ENCODE measurements around the gene EED.

The EED gene

GRCh38 chr11:86262387-86262786 lies 17.8 kb downstream of the EED start:
- Histone ChIP-seq H3K9ac (ENCODE audit: low read depth in 1 of 2, low read length in 2 of 2) (no peak overlapping the region), H3K27me3 (ENCODE audit: control insufficient read depth in 2 of 2, insufficient read depth in 2 of 2, low read length in 2 of 2) (no peaks in the 10 kb centered on the region), H3K36me3 (ENCODE audit: control insufficient read depth in 2 of 2, insufficient read depth in 2 of 2, low read length in 2 of 2) (peaks cover 20 to 26% of the 10 kb centered on the region in 2 donors), H3K4me3 (ENCODE audit: low read length in 2 of 2) (no peak overlapping the region), H3K27ac (ENCODE audit: low read depth in 2 of 2, low read length in 2 of 2) (no peak overlapping the region), H3K9me3 (ENCODE audit: control insufficient read depth in 2 of 2, low read length in 2 of 2) (no peaks in the 10 kb centered on the region), H3K4me1 (ENCODE audit: control insufficient read depth in 2 of 2, insufficient read depth in 2 of 2, low read length in 2 of 2) (no peaks in the 10 kb centered on the region)

DNA sequence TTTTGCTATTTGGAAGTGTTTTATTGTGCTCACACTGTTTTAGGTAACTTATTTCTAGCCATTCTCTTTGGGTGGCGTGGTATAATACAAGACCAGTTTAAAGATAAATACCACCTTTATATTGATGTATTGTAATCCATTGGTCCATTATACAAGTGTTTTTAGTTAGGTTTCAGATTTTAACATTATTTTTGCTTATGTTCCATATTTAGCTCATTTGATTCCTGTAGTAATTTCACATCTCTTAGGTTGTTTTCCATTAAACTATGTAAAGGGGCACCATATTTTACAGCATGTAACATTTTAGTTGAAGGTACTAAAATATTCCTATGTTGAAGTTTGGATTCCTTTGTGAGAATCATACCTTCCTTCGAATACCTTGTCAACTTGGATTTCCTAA lies 20.1 kb downstream of the EED start:
- H3K27me3 ChIP-seq (ENCODE audit: control insufficient read depth in 2 of 2, insufficient read depth in 2 of 2, low read length in 2 of 2), result no peaks in the 10 kb centered on the region
- H3K9ac ChIP-seq (ENCODE audit: low read depth in 1 of 2, low read length in 2 of 2), result no peak overlapping the region
- no peaks in the 10 kb centered on the region for H3K9me3 ChIP-seq (ENCODE audit: control insufficient read depth in 2 of 2, low read length in 2 of 2)
- no peak overlapping the region for H3K27ac ChIP-seq (ENCODE audit: low read depth in 2 of 2, low read length in 2 of 2)
- H3K4me1 ChIP-seq (ENCODE audit: control insufficient read depth in 2 of 2, insufficient read depth in 2 of 2, low read length in 2 of 2), result no peaks in the 10 kb centered on the region
- H3K36me3 ChIP-seq (ENCODE audit: control insufficient read depth in 2 of 2, insufficient read depth in 2 of 2, low read length in 2 of 2), result peaks cover 21 to 25% of the 10 kb centered on the region in 2 donors
- no peak overlapping the region for H3K4me3 ChIP-seq (ENCODE audit: low read length in 2 of 2)

- no peak overlapping the region for H3K9ac ChIP-seq (ENCODE audit: low read depth in 1 of 2, low read length in 2 of 2)
- peaks cover 22 to 27% of the 10 kb centered on the region in 2 donors for H3K36me3 ChIP-seq (ENCODE audit: control insufficient read depth in 2 of 2, insufficient read depth in 2 of 2, low read length in 2 of 2)
- no peak overlapping the region for H3K27ac ChIP-seq (ENCODE audit: low read depth in 2 of 2, low read length in 2 of 2)
- no peaks in the 10 kb centered on the region for H3K9me3 ChIP-seq (ENCODE audit: control insufficient read depth in 2 of 2, low read length in 2 of 2)
- no peaks in the 10 kb centered on the region for H3K4me1 ChIP-seq (ENCODE audit: control insufficient read depth in 2 of 2, insufficient read depth in 2 of 2, low read length in 2 of 2)
- no peak overlapping the region for H3K4me3 ChIP-seq (ENCODE audit: low read length in 2 of 2)
- H3K27me3 ChIP-seq (ENCODE audit: control insufficient read depth in 2 of 2, insufficient read depth in 2 of 2, low read length in 2 of 2), result no peaks in the 10 kb centered on the region
Observed at GRCh38 chr11:86265194-86265593, 20.6 kb downstream of the EED start.

DNA sequence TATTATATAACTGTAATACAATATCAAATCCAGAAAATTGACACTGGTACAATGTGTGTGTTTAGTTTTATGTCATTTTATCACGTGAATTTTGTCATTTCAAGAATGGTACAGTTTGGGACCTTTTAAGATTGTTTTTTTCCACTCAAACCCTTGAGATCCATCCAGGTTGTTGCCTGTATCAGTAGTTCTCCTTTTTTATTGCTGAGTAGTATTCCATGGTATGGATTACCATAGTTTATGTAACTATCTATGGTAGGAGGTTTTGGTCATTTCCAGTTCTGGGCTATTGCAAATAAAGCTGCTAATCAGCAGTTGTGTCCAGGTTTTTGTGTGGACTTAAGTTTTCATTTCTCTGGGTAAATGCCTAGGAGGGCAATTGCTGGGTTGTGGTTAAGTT lies 25.1 kb downstream of the EED start:
- H3K4me3 ChIP-seq (ENCODE audit: low read length in 2 of 2), result no peak overlapping the region
- no peaks in the 10 kb centered on the region for H3K9me3 ChIP-seq (ENCODE audit: control insufficient read depth in 2 of 2, low read length in 2 of 2)
- no peak overlapping the region for H3K27ac ChIP-seq (ENCODE audit: low read depth in 2 of 2, low read length in 2 of 2)
- no peaks in the 10 kb centered on the region for H3K4me1 ChIP-seq (ENCODE audit: control insufficient read depth in 2 of 2, insufficient read depth in 2 of 2, low read length in 2 of 2)
- H3K36me3 ChIP-seq (ENCODE audit: control insufficient read depth in 2 of 2, insufficient read depth in 2 of 2, low read length in 2 of 2), result peaks cover 17 to 22% of the 10 kb centered on the region in 2 donors
- no peaks in the 10 kb centered on the region for H3K27me3 ChIP-seq (ENCODE audit: control insufficient read depth in 2 of 2, insufficient read depth in 2 of 2, low read length in 2 of 2)
- H3K9ac ChIP-seq (ENCODE audit: low read depth in 1 of 2, low read length in 2 of 2), result no peak overlapping the region

DNA sequence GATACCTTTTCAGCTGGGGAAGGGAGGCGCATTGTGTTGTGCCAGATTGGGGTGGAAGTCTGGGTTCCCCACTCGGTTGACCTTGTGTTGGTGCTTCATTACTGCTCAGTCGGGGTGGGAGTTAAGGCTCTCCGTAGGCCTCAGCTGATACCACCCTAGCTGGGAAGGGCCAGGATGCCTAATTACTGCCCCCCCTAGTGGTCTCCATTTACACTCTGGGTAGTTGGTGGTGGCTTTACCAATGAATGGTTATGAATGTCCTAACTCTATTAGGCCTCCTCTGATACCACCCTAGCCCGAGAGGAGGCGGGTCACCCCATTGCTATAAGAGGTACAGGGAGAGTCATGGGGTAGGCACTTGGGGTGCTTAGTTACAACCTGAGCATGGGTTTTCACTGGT lies 29.9 kb downstream of the EED start:
- H3K27ac ChIP-seq (ENCODE audit: low read depth in 2 of 2, low read length in 2 of 2), result no peak overlapping the region
- H3K4me1 ChIP-seq (ENCODE audit: control insufficient read depth in 2 of 2, insufficient read depth in 2 of 2, low read length in 2 of 2), result no peaks in the 10 kb centered on the region
- no peak overlapping the region for H3K9ac ChIP-seq (ENCODE audit: low read depth in 1 of 2, low read length in 2 of 2)
- no peak overlapping the region for H3K4me3 ChIP-seq (ENCODE audit: low read length in 2 of 2)
- H3K27me3 ChIP-seq (ENCODE audit: control insufficient read depth in 2 of 2, insufficient read depth in 2 of 2, low read length in 2 of 2), result no peaks in the 10 kb centered on the region
- no peaks in the 10 kb centered on the region for H3K9me3 ChIP-seq (ENCODE audit: control insufficient read depth in 2 of 2, low read length in 2 of 2)
- H3K36me3 ChIP-seq (ENCODE audit: control insufficient read depth in 2 of 2, insufficient read depth in 2 of 2, low read length in 2 of 2), result peaks cover 32% of the 10 kb centered on the region in 2 donors

DNA sequence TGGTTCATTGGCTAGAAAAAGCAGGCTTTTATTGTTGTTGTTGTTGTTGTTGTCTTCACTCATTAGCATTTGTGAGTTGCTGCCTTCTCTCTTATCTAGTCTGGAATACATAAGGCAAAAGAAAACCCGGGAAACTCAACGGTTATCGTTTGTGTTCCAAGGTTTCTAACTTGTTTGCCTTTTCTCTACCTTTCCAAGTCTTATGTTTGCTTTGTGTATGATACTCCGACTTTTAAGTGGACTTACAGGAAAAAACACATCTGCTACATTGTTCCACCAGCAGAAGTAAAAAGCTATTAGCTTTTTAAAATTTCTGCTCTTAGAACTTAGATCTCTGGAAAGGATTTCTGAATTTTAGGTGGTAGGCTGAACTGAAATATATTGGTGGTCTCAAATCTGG lies 30.4 kb downstream of the EED start:
- Histone ChIP-seq H3K27me3 (ENCODE audit: control insufficient read depth in 2 of 2, insufficient read depth in 2 of 2, low read length in 2 of 2) (no peaks in the 10 kb centered on the region), H3K27ac (ENCODE audit: low read depth in 2 of 2, low read length in 2 of 2) (no peak overlapping the region), H3K4me3 (ENCODE audit: low read length in 2 of 2) (no peak overlapping the region), H3K9me3 (ENCODE audit: control insufficient read depth in 2 of 2, low read length in 2 of 2) (no peaks in the 10 kb centered on the region), H3K9ac (ENCODE audit: low read depth in 1 of 2, low read length in 2 of 2) (no peak overlapping the region), H3K4me1 (ENCODE audit: control insufficient read depth in 2 of 2, insufficient read depth in 2 of 2, low read length in 2 of 2) (no peaks in the 10 kb centered on the region), H3K36me3 (ENCODE audit: control insufficient read depth in 2 of 2, insufficient read depth in 2 of 2, low read length in 2 of 2) (peaks cover 29 to 32% of the 10 kb centered on the region in 2 donors)

- no peaks in the 10 kb centered on the region for H3K9me3 ChIP-seq (ENCODE audit: control insufficient read depth in 2 of 2, low read length in 2 of 2)
- H3K27ac ChIP-seq (ENCODE audit: low read depth in 2 of 2, low read length in 2 of 2), result no peak overlapping the region
- no peak overlapping the region for H3K4me3 ChIP-seq (ENCODE audit: low read length in 2 of 2)
- H3K27me3 ChIP-seq (ENCODE audit: control insufficient read depth in 2 of 2, insufficient read depth in 2 of 2, low read length in 2 of 2), result no peaks in the 10 kb centered on the region
- H3K36me3 ChIP-seq (ENCODE audit: control insufficient read depth in 2 of 2, insufficient read depth in 2 of 2, low read length in 2 of 2), result peaks cover 32 to 35% of the 10 kb centered on the region in 2 donors
- no peak overlapping the region for H3K9ac ChIP-seq (ENCODE audit: low read depth in 1 of 2, low read length in 2 of 2)
- no peaks in the 10 kb centered on the region for H3K4me1 ChIP-seq (ENCODE audit: control insufficient read depth in 2 of 2, insufficient read depth in 2 of 2, low read length in 2 of 2)
Observed at GRCh38 chr11:86275493-86276370, 31.2 kb downstream of the EED start.

DNA sequence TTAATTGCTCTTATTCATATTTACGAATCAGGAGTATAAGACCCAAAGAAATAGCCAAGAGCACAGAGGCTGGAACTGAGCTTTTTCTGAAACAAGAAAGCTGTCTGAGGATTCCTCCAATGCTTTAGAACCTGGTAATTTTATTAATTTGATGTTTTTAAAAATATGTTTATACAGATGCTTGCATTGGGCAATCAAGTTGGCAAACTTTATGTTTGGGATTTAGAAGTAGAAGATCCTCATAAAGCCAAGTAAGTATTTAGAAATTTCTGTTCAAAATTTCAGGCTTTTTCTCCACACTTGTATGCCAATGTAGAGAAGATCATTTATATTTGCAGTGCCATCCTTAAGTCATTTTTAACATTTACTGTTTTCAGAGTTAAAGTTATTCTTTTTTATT lies 33.2 kb downstream of the EED start:
- no peaks in the 10 kb centered on the region for H3K27me3 ChIP-seq (ENCODE audit: control insufficient read depth in 2 of 2, insufficient read depth in 2 of 2, low read length in 2 of 2)
- H3K27ac ChIP-seq (ENCODE audit: low read depth in 2 of 2, low read length in 2 of 2), result no peak overlapping the region
- H3K36me3 ChIP-seq (ENCODE audit: control insufficient read depth in 2 of 2, insufficient read depth in 2 of 2, low read length in 2 of 2), result peaks cover 30 to 35% of the 10 kb centered on the region in 2 donors
- no peaks in the 10 kb centered on the region for H3K9me3 ChIP-seq (ENCODE audit: control insufficient read depth in 2 of 2, low read length in 2 of 2)
- H3K4me1 ChIP-seq (ENCODE audit: control insufficient read depth in 2 of 2, insufficient read depth in 2 of 2, low read length in 2 of 2), result no peaks in the 10 kb centered on the region
- H3K4me3 ChIP-seq (ENCODE audit: low read length in 2 of 2), result no peak overlapping the region
- no peak overlapping the region for H3K9ac ChIP-seq (ENCODE audit: low read depth in 1 of 2, low read length in 2 of 2)

- H3K9ac ChIP-seq (ENCODE audit: low read depth in 1 of 2, low read length in 2 of 2), result no peak overlapping the region
Observed at GRCh38 chr11:86278226-86278625, 33.7 kb downstream of the EED start.

DNA sequence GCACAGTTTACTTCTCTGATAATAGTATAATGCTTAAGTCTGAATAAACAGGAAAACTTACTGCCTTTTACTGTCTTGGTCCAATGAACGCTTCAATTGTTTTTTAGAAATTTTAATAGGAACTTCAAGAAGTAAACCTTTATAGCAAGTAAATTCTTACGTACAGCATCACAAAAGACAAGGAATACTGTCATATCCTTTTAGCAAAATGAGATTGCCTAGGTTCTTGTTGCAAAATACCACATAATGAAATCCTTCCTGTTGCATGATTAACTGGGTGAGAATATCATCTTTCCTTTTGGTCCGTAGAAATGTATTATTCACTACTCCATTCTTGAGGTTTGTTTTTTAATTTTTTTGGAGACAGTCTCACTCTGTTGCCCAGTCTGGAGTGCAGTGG lies 35.2 kb downstream of the EED start:
- no peak overlapping the region for H3K27ac ChIP-seq (ENCODE audit: low read depth in 2 of 2, low read length in 2 of 2)
- H3K4me1 ChIP-seq (ENCODE audit: control insufficient read depth in 2 of 2, insufficient read depth in 2 of 2, low read length in 2 of 2), result no peaks in the 10 kb centered on the region
- H3K9me3 ChIP-seq (ENCODE audit: control insufficient read depth in 2 of 2, low read length in 2 of 2), result no peaks in the 10 kb centered on the region
- H3K36me3 ChIP-seq (ENCODE audit: control insufficient read depth in 2 of 2, insufficient read depth in 2 of 2, low read length in 2 of 2), result peaks cover 32 to 33% of the 10 kb centered on the region in 2 donors
- H3K9ac ChIP-seq (ENCODE audit: low read depth in 1 of 2, low read length in 2 of 2), result no peak overlapping the region
- no peaks in the 10 kb centered on the region for H3K27me3 ChIP-seq (ENCODE audit: control insufficient read depth in 2 of 2, insufficient read depth in 2 of 2, low read length in 2 of 2)
- H3K4me3 ChIP-seq (ENCODE audit: low read length in 2 of 2), result no peak overlapping the region

More at GRCh38 chr11:86278226-86278625, 33.7 kb downstream of the EED start:
- Histone ChIP-seq H3K27ac (ENCODE audit: low read depth in 2 of 2, low read length in 2 of 2) (no peak overlapping the region), H3K36me3 (ENCODE audit: control insufficient read depth in 2 of 2, insufficient read depth in 2 of 2, low read length in 2 of 2) (peaks cover 28 to 31% of the 10 kb centered on the region in 2 donors), H3K4me3 (ENCODE audit: low read length in 2 of 2) (no peak overlapping the region), H3K4me1 (ENCODE audit: control insufficient read depth in 2 of 2, insufficient read depth in 2 of 2, low read length in 2 of 2) (no peaks in the 10 kb centered on the region), H3K9me3 (ENCODE audit: control insufficient read depth in 2 of 2, low read length in 2 of 2) (no peaks in the 10 kb centered on the region), H3K27me3 (ENCODE audit: control insufficient read depth in 2 of 2, insufficient read depth in 2 of 2, low read length in 2 of 2) (no peaks in the 10 kb centered on the region)

All from mucosa of rectum (tissue), 2 donors.